ENCODE data around the gene ITGA6.
A peak's percentile ranks its signal among the peaks of the same experiment; 100 is the strongest.

Gene ITGA6

GRCh38 chr2:172440795-172441194 is 13.4 kb downstream of the ITGA6 start:
- DNase-seq (ENCODE audit: low read depth): no peak

- DNase-seq (ENCODE audit: low read depth): peak; percentile 80
These were observed 14.9 kb downstream of the ITGA6 start for GRCh38 chr2:172442072-172442895.

GRCh38 chr2:172445851-172446250 is 18.5 kb downstream of the ITGA6 start:
- DNase-seq (ENCODE audit: low read depth): no peak

GRCh38 chr2:172446474-172447063 is 19.2 kb downstream of the ITGA6 start:
- no peak for DNase-seq (ENCODE audit: low read depth)

GRCh38 chr2:172447811-172448493 is 20.6 kb downstream of the ITGA6 start:
- DNase-seq (ENCODE audit: low read depth): no peak

- no peak for DNase-seq (ENCODE audit: low read depth)
These were observed 21.3 kb downstream of the ITGA6 start for GRCh38 chr2:172448544-172449267.

GRCh38 chr2:172449911-172450550 is 22.6 kb downstream of the ITGA6 start:
- no peak for DNase-seq (ENCODE audit: low read depth)

- no peak for DNase-seq (ENCODE audit: low read depth)
These were observed 24.5 kb downstream of the ITGA6 start for GRCh38 chr2:172451923-172452322.

- DNase-seq (ENCODE audit: low read depth): no peak
These were observed 25.5 kb downstream of the ITGA6 start for GRCh38 chr2:172452845-172453244.

GRCh38 chr2:172454404-172455120 is 27.2 kb downstream of the ITGA6 start:
- no peak for DNase-seq (ENCODE audit: low read depth)

- DNase-seq (ENCODE audit: low read depth): no peak
These were observed 27.7 kb downstream of the ITGA6 start for GRCh38 chr2:172455121-172455515.

- no peak for DNase-seq (ENCODE audit: low read depth)
These were observed 28.6 kb downstream of the ITGA6 start for GRCh38 chr2:172456002-172456401.

GRCh38 chr2:172457536-172457935 is 30.1 kb downstream of the ITGA6 start:
- no peak for DNase-seq (ENCODE audit: low read depth)

- no peak for DNase-seq (ENCODE audit: low read depth)
These were observed 31.3 kb downstream of the ITGA6 start for GRCh38 chr2:172458561-172459124.

- DNase-seq (ENCODE audit: low read depth): no peak
These were observed 33.4 kb downstream of the ITGA6 start for GRCh38 chr2:172460780-172461201.

- DNase-seq (ENCODE audit: low read depth): no peak
These were observed 34.4 kb downstream of the ITGA6 start for GRCh38 chr2:172461591-172462372.

- DNase-seq (ENCODE audit: low read depth): no peak
These were observed 35.0 kb downstream of the ITGA6 start for GRCh38 chr2:172462373-172462848.

GRCh38 chr2:172462849-172463381 is 35.5 kb downstream of the ITGA6 start:
- no peak for DNase-seq (ENCODE audit: low read depth)

GRCh38 chr2:172464400-172465129 is 37.2 kb downstream of the ITGA6 start:
- DNase-seq (ENCODE audit: low read depth): no peak
